Pancreas (tissue), 10 donors: ENCODE results near the gene IL4I1. TPM values are rescaled to one million over a fixed set of nuclear protein-coding genes. Genes with fewer than 3 reads are reported as not detected.

Source experiments
- ATAC-seq, 4 donors: fragments of 200-7000 bp; cut with Tn5 transposase; one replicate each; pipeline versions ENCODE4 v1.8.0 to v1.9.1; 2020; ENCODE audit warnings: mild to moderate bottlenecking in 4 of 4, moderate library complexity in 4 of 4
- DNase-seq, 6 donors: peaks; one replicate each; pipeline ENCODE4 v3.0.0-alpha.2; 2020
- FAIRE-seq: peaks from 2 replicates; lab custom pipeline; 2012; peaks lifted over from hg19 to GRCh38; lab: Jason Lieb, UNC
- H3K27ac ChIP-seq, 4 donors: fragments of 200-600 bp; sonication (generic); 1 replicate in 3 of 4; 2 replicates in 1 of 4; pipeline versions ENCODE4 v1.5.0 to v1.8.0; 2020
- H3K27me3 ChIP-seq, 4 donors: fragments of 200-600 bp; one replicate each; pipeline ENCODE4 v1.8.0; 2021
- H3K36me3 ChIP-seq, 3 donors: fragments of 200-600 bp; sonication (generic) in 1 of 3; one replicate each; pipeline versions ENCODE4 v1.5.0 to v1.8.0; 2020 to 2021
- H3K4me1 ChIP-seq, 3 donors: fragments of 200-600 bp; one replicate each; pipeline ENCODE4 v1.8.0; 2021
- H3K4me3 ChIP-seq, 4 donors: fragments of 200-600 bp; sonication (generic) in 2 of 4; one replicate each; pipeline versions ENCODE4 v1.5.0 to v1.8.0; 2020 to 2021
- H3K9me3 ChIP-seq, 4 donors: fragments of 200-600 bp; one replicate each; pipeline ENCODE4 v1.8.0; 2021
- WGBS, 2 donors: extraction: QIAGEN DNeasy Blood & Tissue Kit; methylation state at CpG; one replicate each; pipeline ENCODE4 v1.1.7; 2013; 5-methylcytosine and 5-hydroxymethylcytosine counted together
- intact Hi-C, 3 donors: fragments of 100-400 bp; cut with DNase I; formaldehyde crosslinking; loops; one replicate each; pipeline versions ENCODE4 v1.11.1 to v1.14.2; 2022
- polyA plus RNA-seq, 2 donors: library from polyadenylated mRNA; stranded (reverse); fragments of 200-250 nt; gene quantifications; one replicate each; pipeline ENCODE4 v1.2.3, GENCODE V29; 2013
- total RNA-seq, 6 donors: library from RNA; stranded (reverse); fragmentation: NEBNext Ultra II Directional in 4 of 6; extraction: Animal tissue kit (Norgen Biotek cat#: 25700) in 4 of 6; gene quantifications; one replicate each; pipeline versions ENCODE4 v1.2.1 to v1.2.4, GENCODE V29; 2021 to 2023
- TF ChIP-seq, protein P1 (sequence below), 4 donors: fragments of 200-600 bp; sonication (generic) in 3 of 4; IDR thresholded peaks; one replicate each; pipeline versions ENCODE4 v1.5.0 to v1.8.0; 2021; ENCODE audit warnings: antibody characterized with exemption in 4 of 4
- donor health status: healthy with polysubstance abuse.
- donor health status: DM: no; HTN: no; CAD: no; lungs with moderate emphysema.
- donor health status: DM: no; HTN: no; CAD: no.
- donor health status: control.
- donor health status: control.
- donor health status: Bipolar disorder and iron deficiency.
- donor health status: DM: yes; HTN: yes; CAD: no.
- donor health status: DM: no; HTN: no; CAD: no.
- donor health status: DM: no; HTN: no; CAD: no.
- donor health status: DM: yes; HTN: yes; CAD: no.

IL4I1 gene
- total and polyA plus RNA-seq, 8 donors, result 0.23 to 4.0 (median 0.63) TPM

DNA sequence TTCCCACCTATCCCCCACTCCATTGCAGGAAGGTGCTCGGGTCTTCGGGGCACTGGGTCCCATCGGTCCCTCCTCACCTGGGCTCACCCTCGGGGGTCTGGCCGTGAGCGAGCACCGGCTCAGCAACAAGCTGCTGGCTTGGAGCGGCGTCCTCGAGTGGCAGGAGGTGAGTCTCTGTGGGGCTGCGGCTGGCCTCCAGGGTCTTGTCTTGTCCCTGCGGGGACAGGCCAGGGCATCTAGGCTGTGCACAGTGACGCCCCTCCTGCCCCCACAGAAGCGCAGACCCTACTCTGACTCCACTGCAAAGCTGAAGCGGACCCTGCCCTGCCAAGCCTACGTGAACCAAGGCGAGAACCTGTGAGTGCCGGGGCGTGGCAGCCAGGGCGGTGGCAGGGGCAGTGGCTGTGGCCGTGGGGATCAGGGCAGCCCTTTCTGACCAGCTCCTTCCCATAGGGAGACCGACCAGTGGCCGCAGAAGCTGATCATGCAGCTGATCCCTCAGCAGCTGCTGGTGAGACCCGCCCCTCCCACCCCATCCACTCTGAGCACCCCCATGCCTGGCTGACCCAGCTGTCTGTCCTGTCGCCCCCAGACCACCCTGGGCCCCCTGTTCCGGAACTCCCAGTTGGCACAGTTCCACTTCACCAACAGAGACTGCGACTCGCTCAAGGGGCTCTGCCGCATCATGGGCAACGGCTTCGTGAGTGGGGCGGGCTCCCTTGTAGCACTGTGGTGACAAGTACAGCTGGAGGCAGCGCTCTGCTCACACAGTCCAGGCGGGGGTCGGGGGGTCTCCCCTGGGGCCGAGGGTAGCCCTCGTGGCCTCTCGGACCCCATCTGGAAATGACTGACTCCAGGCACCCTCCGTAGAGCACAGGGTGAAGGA is 42.1 kb downstream of the IL4I1 start:
- intact Hi-C loops, result no loop called here

DNA sequence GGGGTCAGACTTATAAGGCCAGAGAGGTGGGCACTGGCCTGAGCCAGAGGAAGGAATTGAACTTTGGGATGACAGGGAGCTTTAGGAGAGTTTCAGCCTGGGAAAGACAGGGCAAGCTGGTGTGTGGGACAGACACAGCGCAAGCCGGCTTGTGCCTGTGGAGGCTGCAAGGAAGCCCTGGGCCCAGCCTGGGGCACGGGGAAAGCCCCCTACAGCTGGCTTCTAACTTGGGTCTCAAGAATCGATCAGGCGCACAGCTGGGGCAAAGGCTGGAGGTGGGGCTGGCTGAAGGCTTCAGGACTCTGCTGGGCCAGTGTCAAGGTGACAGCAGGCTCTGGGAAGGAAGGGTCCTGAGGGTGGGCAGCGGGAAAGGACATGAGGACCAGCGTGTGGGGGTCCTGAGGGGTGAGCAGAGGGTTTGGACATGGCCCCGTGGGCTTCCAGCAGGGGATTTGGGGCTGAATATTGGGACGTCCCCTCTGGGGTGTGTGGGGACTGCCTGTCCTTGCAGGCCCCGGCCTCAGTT is 42.8 kb downstream of the IL4I1 start:
- intact Hi-C loops, result no loop called here
- H3K4me3 ChIP-seq, result no peak overlapping the region
- FAIRE-seq, result no peak
- H3K27me3 ChIP-seq, result no peaks in the 10 kb centered on the region
- H3K4me1 ChIP-seq, result peaks cover 0 to 9% (median 0%) of the 10 kb centered on the region in 3 donors
- 73 to 84% methylated on average over 10 of the region's 10 CpGs for WGBS, 2 donors
- peaks cover 0 to 26% (median 10%) of the 10 kb centered on the region in 3 donors for H3K36me3 ChIP-seq
- TF ChIP-seq, protein P1, sequence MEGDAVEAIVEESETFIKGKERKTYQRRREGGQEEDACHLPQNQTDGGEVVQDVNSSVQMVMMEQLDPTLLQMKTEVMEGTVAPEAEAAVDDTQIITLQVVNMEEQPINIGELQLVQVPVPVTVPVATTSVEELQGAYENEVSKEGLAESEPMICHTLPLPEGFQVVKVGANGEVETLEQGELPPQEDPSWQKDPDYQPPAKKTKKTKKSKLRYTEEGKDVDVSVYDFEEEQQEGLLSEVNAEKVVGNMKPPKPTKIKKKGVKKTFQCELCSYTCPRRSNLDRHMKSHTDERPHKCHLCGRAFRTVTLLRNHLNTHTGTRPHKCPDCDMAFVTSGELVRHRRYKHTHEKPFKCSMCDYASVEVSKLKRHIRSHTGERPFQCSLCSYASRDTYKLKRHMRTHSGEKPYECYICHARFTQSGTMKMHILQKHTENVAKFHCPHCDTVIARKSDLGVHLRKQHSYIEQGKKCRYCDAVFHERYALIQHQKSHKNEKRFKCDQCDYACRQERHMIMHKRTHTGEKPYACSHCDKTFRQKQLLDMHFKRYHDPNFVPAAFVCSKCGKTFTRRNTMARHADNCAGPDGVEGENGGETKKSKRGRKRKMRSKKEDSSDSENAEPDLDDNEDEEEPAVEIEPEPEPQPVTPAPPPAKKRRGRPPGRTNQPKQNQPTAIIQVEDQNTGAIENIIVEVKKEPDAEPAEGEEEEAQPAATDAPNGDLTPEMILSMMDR (IDR thresholded peaks at IDR 0.05), result no peak
- DNase-seq, result peak in 2 of 6 donors; percentile 24 to 26
- no peak overlapping the region for H3K27ac ChIP-seq
- H3K9me3 ChIP-seq, result no peaks in the 10 kb centered on the region
- no peak for ATAC-seq

More for the DNA sequence above, 42.1 kb downstream of the IL4I1 start:
- no peak overlapping the region for H3K27ac ChIP-seq
- H3K4me3 ChIP-seq, result no peak overlapping the region
- TF ChIP-seq, protein P1 (IDR thresholded peaks at IDR 0.05), result no peak
- peaks cover 0 to 30% (median 10%) of the 10 kb centered on the region in 3 donors for H3K36me3 ChIP-seq
- H3K9me3 ChIP-seq, result no peaks in the 10 kb centered on the region
- 88 to 92% methylated on average over 37 to 39 of the region's 39 CpGs for WGBS, 2 donors
- peak in 5 of 6 donors; percentile 15 to 84 (median 57) for DNase-seq
- ATAC-seq, result no peak
- FAIRE-seq, result no peak
- no peaks in the 10 kb centered on the region for H3K27me3 ChIP-seq
- peaks cover 0 to 9% (median 0%) of the 10 kb centered on the region in 3 donors for H3K4me1 ChIP-seq

DNA sequence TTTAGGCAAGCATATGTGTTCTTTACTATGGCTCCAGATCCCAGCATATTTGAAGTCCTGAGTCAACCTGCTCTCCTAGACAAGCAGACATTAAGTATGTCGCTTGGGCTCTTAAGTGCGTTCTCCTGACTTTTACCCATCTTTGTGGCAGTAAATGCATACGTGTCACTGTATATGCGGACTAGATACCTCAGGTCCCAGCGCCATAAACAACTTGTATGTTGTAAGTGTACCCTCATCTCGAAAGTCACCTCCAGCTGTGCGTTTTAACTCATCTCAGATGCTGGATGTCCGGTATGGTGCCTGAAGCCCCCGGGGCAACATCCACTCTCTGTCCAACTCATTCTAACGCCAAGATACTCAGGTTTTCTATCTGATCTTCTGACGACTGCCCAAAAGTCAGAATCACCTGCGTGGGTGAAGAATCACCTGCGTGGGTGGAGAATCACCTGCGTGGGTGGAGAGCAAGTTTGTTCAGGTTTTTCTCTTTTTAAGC is 44.0 kb downstream of the IL4I1 start:
- peaks cover 0 to 9% (median 0%) of the 10 kb centered on the region in 3 donors for H3K4me1 ChIP-seq
- H3K27ac ChIP-seq, result no peak overlapping the region
- ATAC-seq (no peak), DNase-seq (no peak), FAIRE-seq (no peak)
- no peaks in the 10 kb centered on the region for H3K27me3 ChIP-seq
- 38 to 51% methylated on average over 14 of the region's 14 CpGs for WGBS, 2 donors
- H3K36me3 ChIP-seq, result peaks cover 0 to 16% (median 9%) of the 10 kb centered on the region in 3 donors
- intact Hi-C loops, result no loop called here
- H3K4me3 ChIP-seq, result peak overlapping the region in 3 of 4 donors; percentile 77 to 93 (median 93)
- H3K9me3 ChIP-seq, result no peaks in the 10 kb centered on the region
- TF ChIP-seq, protein P1 (IDR thresholded peaks at IDR 0.05), result no peak

DNA sequence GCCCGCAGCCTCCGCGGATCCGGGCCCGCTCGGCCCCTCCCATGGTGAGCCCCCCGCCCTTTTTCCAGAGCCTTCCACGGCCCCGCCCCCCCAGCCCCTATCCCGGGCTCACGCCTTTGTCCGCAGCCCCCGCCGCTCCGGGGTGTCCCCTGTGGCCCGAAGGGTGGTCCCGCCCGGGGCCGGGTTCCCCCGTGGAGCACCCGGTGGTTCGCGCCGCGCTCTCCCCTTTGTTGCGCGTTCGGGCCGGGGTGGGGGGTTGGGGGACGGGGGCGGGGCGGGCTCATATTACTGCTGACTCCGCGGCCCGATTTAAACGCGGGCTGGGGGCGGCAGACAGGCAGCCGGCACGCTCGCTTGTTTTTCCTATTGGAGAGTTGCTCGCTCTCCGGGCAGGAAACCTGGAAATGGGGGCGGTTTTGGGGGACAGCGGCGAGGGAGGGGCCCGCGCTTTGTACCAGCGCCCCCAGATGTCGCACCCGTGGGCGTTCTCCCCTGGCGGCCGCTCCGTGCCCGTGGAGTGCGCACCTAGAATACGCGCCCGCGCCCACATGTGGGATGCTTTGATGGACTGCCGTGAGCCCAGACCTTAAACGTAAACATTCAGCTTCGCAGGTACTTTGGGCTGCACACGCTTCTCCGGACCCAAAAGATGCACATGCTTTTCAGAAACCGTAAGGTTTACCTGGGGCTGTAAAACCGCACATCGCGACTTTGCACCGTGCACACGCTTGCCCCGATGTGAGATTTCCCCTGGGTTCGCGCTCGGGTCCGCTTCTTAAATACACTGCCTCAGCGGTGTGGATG is 45.0 kb downstream of the IL4I1 start:
- Histone ChIP-seq H3K27ac (peak overlapping the region in 3 of 4 donors; percentile 100), H3K9me3 (no peaks in the 10 kb centered on the region), H3K4me3 (peak overlapping the region; percentile 77 to 93 (median 88)), H3K36me3 (peaks cover 0 to 7% (median 0%) of the 10 kb centered on the region in 3 donors), H3K27me3 (no peaks in the 10 kb centered on the region), H3K4me1 (peaks cover 0 to 9% (median 0%) of the 10 kb centered on the region in 3 donors)
- DNase-seq (peak; percentile 50 to 85 (median 64)), FAIRE-seq (no peak), ATAC-seq (peak in 3 of 4 donors; percentile 2 to 19 (median 18))
- TF ChIP-seq, protein P1 (IDR thresholded peaks at IDR 0.05), result no peak
- 1% methylated on average over 62 to 78 of the region's 78 CpGs for WGBS, 2 donors
- intact Hi-C loops, result no loop called here
